ENCODE results near the gene FHL2. TPM values are rescaled to one million over a fixed set of nuclear protein-coding genes. Genes with fewer than 3 reads are reported as not detected.

FHL2 gene
- total RNA-seq, 1 donor from 2014 or later: 1,619 TPM

DNA sequence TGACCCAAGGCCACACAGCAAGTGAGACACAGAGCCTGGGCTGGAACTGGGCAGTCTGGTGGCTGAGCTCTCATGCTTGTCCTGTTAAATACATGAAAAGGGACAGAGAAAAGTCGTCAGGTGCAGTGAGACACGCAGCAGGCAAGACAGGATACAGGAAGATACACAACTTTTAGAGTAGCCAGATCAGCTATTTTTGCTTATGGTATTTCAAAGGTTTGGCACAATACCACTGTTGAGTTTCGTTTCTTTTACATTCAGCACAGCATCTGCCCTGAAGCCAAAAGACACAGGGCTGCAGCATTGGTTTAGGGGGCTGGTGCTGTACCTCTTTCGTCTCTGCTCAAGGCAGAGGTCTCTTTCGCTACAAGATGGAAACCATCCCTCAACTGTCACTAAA is 14.0 kb downstream of the FHL2 start:
- ATAC-seq: no peak
- intact Hi-C loops (cut with DNase I): no loop called here
- no peak for DNase-seq (ENCODE audit: missing footprints)

DNA sequence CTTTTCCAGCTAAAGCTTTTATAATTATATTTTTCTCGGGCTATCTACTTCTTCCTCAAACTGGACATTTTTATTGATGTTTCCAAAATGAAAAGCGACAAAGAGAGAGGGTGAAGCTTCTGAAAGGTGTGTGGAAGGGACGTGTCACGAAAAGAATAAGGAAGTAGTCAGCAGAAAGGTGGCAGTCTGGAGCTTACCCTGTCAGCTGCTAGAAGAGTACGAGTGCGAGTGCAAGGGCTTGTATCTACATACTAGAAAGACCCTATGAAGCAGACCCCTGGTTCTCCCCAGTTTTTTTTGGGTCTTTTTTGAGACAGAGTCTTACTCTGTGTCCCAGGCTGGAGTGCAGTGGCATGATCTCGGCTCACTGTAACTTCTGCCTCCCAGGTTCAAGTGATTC is 14.6 kb downstream of the FHL2 start:
- intact Hi-C loops (cut with DNase I): no loop called here
- no peak for ATAC-seq
- DNase-seq (ENCODE audit: missing footprints): no peak

DNA sequence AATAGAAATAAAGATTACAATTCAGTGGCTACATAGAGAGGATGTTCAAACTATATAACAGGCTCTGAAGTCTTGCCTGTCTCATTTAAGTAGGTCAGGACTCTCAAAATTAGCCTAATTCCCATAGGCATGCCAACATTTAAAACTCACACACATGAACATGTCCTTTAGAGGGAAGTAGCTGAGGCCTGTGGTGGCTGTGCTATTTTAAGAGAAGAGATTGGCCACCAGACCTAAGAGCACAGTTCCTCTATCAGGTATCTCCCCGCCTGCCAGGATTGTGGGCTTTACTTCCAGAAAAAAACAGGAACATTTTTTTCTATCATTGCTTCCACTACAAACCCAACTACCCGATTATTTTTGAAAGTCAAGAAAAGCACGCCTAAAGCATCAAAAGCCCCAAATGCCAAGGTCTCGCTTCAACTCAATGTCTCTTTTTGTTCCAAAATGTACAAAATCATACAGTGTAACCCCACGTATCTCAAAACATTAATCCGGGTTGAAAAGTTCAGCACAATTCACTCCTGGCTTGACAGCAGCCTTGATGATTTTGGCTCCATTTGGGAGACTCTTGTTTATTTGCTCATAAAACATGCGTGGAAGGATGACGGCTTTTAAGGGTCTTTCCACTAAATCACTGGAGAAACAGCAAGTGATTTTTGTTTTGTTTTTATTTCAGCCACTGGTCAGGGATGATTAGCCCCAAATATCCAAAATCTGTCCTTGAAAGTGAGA is 15.3 kb downstream of the FHL2 start:
- ATAC-seq (peak; percentile 26), DNase-seq (ENCODE audit: missing footprints) (no peak)
- intact Hi-C loops (cut with DNase I): no loop called here

DNA sequence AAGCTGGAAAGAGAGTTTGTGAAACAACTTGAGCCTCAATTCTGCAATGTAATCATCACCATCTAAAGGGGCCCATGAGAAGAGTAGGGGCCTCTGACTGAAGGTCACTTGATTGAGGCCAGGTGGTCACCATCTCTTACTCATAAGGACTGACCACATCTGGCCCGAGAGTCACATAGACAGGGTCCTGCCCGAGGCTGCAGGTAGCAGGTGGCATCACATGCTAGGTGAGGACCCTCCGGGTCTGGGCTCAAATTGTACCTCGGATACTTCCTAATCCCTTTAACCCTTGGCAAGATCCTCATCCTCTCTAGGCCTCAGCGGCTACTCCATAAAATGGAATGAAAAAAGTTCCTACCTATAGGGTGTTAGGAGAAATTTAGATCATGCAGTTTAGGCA is 16.7 kb downstream of the FHL2 start:
- intact Hi-C loops (cut with DNase I): no loop called here
- ATAC-seq: no peak
- no peak for DNase-seq (ENCODE audit: missing footprints)

DNA sequence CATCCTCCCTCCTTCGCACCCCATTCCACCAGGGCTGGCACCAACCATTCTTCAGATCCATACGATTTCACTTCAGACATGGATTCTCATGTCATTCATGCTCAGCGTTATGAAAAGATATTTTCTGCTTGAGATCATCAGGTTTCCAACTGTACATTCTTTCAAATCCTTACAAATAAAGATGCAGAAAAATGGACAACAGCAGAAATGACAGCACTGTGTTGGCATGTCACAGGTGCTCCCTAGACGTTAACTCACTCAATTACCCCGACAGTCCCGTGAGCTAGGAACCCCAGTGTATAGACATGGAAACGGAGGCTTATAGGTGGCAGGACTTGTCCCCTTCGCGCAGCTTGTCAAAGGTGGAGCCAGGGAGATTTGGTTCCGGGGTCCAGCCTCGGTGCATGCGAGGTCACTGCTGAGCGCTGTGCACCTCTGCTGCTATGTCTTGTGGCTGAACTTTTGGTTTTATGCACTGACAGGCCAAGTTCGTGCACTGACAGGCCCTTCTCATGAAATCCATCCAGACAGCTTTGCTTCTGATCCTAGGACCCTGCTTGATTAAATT is 17.7 kb downstream of the FHL2 start:
- DNase-seq (ENCODE audit: missing footprints) (no peak), ATAC-seq (peak; percentile 6)
- intact Hi-C loops (cut with DNase I): no loop called here

DNA sequence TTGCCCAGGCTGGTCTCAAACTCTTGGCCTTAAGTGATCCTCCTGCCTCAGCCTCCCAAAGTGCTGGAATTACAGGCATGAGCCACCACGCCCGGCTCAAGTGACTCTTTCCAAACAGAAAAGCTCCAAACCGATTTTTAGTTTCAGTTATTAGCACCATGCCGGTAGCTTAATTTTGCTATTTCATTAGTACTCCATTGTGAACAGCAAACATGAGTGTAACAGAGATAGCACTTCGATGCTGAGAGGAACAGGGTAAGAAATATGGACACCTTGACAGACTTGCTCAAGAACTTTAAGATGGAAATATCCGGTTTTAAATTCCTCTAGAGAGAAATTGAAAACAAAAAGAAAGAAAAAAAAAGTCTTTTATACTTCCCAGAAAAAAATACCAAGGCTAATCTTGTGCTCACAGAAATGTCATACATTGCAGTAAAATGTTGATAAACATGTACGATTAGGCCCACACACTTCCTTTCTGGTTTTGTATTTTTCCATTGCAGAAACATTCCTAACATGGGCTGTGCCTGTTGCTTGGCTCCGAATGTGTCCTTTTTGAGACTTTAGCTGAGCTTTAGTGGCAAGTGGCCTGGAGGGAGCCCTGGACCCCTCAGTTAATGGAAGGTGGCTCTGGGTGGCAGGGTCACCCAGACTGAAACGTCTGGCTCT is 18.3 kb downstream of the FHL2 start:
- ATAC-seq: no peak
- DNase-seq (ENCODE audit: missing footprints): no peak
- intact Hi-C loops (cut with DNase I): no loop called here

DNA sequence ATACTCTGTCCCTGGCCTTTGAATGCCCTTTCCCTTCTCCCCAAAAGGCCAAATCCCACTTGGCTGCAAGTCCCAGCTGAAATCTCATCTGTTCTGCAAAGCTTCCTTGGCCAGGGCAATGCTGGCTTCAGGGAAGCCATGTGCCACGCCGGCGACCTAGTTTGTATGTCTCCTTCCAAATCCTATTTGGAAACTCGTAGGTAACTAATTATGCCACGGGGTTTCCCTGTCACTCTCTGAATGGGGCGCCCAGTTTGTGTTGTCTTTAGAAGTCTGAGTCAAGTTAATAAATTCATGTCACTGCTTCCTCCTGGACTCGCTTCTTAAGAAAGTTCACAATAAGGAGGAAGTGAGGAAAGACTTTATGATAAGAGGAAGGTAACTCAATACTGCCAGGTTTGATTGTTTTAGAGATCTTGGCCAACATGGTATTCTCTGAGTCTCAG is 19.1 kb downstream of the FHL2 start:
- no peak for DNase-seq (ENCODE audit: missing footprints)
- no peak for ATAC-seq
- intact Hi-C loops (cut with DNase I): no loop called here

DNA sequence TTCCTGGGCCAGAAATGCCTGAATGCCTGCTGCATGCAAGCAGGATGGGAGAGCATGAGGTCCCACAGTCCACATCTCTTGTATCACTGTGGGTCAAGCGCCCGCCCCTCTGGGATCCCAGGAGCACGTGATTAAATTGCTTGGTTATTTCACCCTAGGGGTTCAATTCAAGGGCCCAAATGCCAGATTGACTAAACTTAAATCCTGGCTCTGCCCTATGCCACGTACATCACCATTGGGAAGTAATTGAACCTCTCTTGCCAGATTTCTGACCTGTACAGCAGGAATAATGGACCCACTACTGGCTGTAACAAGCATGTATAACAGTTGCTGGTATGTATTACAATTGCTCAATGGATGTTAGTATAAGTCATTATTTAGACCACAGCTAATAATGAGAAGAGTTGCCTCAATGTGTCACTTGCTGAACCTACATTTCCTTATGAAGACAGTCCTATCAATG is 19.9 kb downstream of the FHL2 start:
- ATAC-seq (peak; percentile 5), DNase-seq (ENCODE audit: missing footprints) (no peak)
- intact Hi-C loops (cut with DNase I): no loop called here

DNA sequence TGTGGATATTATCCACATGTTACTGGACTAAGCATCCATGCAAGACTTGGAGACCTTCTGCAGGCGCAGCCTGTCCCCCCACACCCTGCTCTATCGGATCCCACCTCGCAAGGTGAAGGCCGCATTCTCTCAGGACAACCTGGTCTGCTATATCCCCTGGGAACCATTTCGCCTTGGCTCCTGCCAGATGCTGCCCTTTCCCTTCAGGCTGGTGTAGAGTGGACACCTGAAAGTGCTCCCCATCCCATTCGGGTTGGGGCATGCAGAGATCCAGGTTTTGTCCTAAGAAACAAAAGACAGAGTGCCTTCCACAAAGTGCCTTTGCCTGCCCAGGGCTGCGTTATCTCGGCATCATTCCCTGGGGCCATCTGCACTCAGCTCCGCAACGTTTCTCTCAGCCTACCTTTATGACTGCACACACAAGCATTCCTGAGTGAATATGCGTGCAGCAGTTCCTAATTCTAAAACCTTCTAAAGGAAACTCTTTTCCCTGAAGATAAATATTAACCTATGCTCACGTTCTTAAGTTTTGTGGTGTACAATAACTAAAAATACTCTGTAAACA is 20.5 kb downstream of the FHL2 start:
- intact Hi-C loops (cut with DNase I): no loop called here
- no peak for ATAC-seq
- DNase-seq (ENCODE audit: missing footprints): no peak

DNA sequence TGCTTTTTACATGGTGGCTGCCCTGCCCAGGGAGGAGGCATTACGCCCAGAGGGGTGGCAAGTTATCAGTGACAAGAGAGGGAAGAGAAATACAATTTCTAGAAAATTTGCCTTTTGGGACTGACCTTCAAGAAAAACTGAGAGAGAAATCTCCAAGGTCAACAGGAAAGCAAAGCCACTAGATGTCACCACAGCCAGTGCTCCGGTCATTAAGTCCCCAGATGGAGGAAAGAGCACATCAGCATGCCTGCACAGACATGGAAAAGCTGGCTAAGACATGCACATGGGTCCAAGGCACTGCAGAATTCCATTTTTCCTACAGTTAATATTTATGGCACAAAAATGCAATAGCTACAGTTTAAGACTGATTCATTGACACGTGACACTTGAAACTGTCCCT is 21.0 kb downstream of the FHL2 start:
- DNase-seq (ENCODE audit: missing footprints): no peak
- ATAC-seq: no peak
- intact Hi-C loops (cut with DNase I): no loop called here

DNA sequence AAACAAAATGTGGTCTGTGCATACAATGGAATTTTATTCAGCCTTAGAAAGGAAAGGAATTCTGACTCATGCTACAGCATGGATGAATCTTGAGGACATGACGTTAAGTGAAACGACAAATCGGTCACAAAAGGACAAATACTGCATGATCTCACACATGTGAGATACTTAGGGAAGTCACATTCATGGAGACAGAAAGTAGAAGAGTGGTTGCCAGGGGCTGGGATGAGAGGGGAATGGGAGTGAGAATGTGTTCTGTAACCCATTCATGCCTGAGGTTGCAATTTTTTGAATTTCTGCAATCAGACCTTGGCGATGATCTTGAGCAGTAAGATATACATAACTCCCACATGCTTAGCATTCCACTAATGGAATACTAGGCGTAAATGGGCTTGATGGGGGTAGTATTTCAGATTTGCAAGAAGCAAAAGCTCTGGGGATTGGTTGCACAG is 22.0 kb downstream of the FHL2 start:
- DNase-seq (ENCODE audit: missing footprints) (no peak), ATAC-seq (no peak)
- intact Hi-C loops (cut with DNase I): no loop called here

DNA sequence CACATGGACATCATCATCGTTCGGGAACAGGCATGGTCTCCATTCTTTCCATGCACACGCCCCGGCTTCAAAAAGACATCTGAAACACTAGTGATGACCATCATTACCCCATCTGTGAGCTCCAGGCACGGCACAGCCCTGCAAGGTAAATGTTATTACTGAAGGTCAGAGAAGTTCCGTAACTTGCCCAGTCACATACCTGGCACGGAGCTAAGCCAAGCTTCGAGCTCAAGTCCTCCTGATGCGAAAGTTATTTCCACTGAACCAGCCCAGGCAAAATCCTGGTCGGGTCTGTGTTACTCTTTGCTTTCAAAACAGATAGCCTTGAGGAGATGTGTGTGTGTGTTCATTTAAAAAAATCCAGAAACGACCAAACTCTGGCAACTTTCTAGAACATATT is 22.8 kb downstream of the FHL2 start:
- DNase-seq (ENCODE audit: missing footprints) (no peak), ATAC-seq (no peak)
- intact Hi-C loops (cut with DNase I): no loop called here

DNA sequence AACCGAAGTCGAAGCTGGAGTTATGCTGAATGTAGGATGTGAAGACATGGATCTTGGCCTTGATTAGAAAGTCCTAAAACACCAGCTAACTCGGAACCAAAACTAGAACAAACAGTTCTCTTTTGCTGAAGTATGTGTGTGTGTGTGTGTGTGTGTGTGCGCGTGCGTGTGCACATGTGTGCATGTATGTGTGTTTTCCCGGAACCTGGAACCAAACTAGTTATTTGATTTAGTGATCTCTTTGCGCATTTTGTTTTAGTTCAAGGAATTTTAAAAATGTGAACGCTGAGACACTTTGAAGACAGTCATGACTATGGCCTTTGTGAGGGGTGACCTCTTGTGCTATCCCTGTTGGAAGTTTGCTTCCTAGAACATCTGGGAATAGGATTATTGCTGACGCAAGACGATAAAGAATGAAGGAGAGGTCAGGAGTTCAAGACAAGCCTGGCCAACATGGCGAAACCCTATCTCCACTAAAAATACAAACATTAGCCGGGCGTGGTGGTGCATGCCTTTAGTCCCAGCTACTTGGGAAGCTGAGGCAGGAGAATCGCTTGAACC is 23.8 kb downstream of the FHL2 start:
- DNase-seq (ENCODE audit: missing footprints) (no peak), ATAC-seq (no peak)
- intact Hi-C loops (cut with DNase I): no loop called here

DNA sequence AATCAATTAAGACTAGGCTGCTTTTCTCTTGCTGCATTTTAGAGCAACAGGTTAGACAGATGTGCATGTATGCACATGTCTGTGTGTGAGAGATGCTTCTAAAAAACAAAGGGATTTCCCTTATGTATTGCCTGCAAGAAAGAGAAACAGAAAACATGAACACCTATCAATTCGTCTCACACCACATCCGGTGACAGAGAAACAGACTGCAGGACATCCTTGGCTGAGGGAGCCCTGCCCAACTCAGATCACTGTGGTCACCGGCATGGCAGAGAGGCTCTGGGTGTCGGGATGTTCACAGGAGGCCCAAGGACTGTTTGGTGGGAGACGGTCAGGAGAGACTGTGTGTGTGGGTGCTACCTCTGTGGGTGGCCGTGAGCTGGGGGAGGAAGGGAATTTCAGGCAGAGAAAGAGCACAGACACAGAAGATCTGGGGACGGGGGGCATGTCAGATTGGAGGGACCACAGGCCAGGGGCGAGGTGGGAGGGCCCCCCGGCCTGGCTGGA is 24.9 kb downstream of the FHL2 start:
- DNase-seq (ENCODE audit: missing footprints) (no peak), ATAC-seq (no peak)
- intact Hi-C loops (cut with DNase I): loop anchor here (5.0 kb wide), 1 partner anchor 123 kb away; no protein-coding TSS in a partner anchor

DNA sequence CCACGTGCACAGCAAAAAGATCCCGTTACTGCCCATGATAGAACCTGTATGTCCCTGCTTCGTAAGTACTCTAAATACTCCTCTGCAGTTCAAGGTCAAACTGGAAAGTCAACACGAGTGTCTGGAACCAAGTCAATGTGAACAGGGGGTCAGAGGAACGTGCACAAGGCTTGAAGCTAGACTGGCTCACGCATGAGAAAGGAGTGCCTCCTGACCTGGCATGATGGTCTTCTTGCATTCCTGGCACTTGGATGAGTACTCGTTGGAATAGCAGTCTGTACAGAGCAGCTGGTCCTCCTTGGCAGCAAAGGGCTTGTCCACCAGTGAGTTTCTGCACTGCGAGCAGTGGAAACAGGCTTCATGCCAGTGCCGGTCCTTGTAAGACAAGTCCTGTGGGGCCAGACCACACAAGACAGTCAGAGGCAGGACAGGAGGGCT is 25.5 kb downstream of the FHL2 start:
- intact Hi-C loops (cut with DNase I): loop anchor here (5.0 kb wide), 1 partner anchor 124 kb away; no protein-coding TSS in a partner anchor
- ATAC-seq (peak; percentile 23), DNase-seq (ENCODE audit: missing footprints) (peak; percentile 75)

DNA sequence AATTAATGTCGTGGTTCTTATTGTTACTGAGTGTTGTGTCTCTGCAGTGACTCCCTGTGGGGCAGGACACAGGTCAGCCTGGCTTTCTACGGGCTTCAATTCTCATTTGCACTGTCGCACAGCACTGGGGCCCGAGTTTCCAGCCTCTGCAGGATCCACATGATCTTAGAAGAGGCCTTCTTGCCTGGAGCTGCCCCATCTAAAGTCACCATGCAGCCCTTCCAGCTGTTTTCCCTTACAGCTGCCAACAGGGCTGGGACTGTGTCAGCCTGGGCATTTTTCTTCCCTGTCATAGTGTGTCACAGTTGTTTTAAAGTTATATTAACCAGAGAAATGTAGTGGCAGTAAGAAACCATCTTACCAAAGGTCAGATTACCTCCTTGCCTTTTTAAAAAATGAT is 27.0 kb downstream of the FHL2 start:
- no peak for ATAC-seq

DNA sequence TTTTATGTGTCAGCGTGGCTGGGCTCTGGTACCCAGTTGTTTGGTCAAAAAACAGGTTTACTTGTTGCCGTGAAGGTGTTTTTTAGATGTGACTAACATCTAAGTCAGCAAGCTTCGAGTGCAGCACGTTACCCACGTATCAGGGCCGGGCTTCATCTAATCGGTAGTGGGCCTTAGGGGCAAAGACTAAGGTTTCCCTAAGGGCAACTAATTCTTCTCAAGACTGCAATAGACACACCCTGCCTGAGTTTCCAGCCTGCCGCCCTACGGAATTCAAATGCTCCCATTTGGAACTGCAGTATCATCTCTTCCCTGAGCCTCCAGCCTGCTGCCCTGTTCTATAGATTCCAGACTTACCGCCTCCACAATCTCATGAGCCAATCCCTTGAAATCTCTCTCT is 27.7 kb downstream of the FHL2 start:
- ATAC-seq: no peak
- intact Hi-C loops (cut with DNase I): loop anchor here (2.0 to 5.0 kb wide), 2 partner anchors 126 to 150 kb away; no protein-coding TSS in a partner anchor
- DNase-seq (ENCODE audit: missing footprints): no peak

More for the DNA sequence above, 27.0 kb downstream of the FHL2 start:
- DNase-seq (ENCODE audit: missing footprints): no peak
- intact Hi-C loops (cut with DNase I): loop anchor here (2.0 to 5.0 kb wide), 2 partner anchors 125 to 149 kb away; no protein-coding TSS in a partner anchor

DNA sequence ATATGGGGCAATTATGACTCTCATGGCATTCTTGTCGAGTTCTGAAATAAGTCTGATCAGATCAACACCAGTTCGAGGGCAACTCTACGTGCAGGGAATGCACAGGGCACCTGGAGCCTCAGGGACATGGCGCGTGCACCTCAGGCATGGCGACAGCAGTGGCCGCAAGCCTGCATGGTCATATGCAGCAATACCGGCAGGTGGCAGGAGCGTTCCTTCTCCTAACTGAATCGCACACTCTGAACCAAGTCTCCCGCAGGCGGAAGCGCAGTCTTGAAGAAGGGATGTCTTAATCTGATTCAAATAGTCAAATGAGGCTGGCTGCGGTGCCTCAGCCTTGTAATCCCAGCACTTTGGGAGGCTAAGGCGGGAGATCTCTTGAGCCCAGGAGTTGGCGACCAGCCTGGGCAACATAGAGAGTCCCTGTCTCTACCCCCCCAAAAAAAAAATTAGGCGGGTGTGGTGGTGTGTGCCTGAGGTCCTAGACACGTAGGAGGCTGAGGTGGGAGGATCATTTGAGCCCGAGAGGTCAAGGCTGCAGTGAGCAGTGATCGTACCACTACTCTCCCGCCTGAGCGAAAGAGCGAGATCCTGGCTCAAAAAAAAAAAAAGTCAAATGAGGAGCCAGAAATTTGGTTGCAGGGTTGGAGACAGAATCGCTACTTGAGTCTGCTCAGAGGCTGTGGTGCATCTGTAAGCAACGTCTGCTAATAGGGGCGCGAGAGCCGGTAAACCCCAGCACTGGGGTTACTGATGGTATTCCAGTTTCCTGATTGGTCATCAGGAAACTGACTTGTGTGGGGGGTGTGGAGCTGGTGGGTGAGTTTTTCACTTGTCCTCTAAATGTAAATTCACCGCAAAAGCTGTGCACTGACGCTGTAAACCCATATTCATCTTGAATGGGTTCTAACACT is 28.8 kb downstream of the FHL2 start:
- DNase-seq (ENCODE audit: missing footprints): peak; percentile 89
- peak; percentile 26 for ATAC-seq
- intact Hi-C loops (cut with DNase I): loop anchor here (2.0 to 5.0 kb wide), 2 partner anchors 127 to 151 kb away; no protein-coding TSS in a partner anchor

All from Right ventricle myocardium inferior (tissue), 1 donor.